Colonic mucosa (tissue), 4 donors: ENCODE results near the gene DECR2. TPM values are rescaled to one million over a fixed set of nuclear protein-coding genes. Genes with fewer than 3 reads are reported as not detected.
A peak's percentile ranks its signal among the peaks of the same experiment; 100 is the strongest.

Source experiments
- DNase-seq: peaks from one replicate; pipeline ENCODE4 v3.0.0-alpha.2; 2020
- H3K27ac ChIP-seq: fragments of 200-600 bp; one replicate; pipeline ENCODE4 v1.8.0; 2021
- H3K27me3 ChIP-seq: fragments of 200-600 bp; one replicate; pipeline ENCODE4 v1.8.0; 2021
- H3K36me3 ChIP-seq: fragments of 200-600 bp; one replicate; pipeline ENCODE4 v1.8.0; 2021
- H3K4me1 ChIP-seq: fragments of 200-600 bp; one replicate; pipeline ENCODE4 v1.8.0; 2021; ENCODE audit warnings: mild to moderate bottlenecking
- H3K4me3 ChIP-seq: fragments of 200-600 bp; one replicate; pipeline ENCODE4 v1.8.0; 2021
- H3K9ac ChIP-seq, 2 donors: one replicate each; pipeline ENCODE4 v1.7.0; 2013; ENCODE audit warnings: control low read depth in 2 of 2, low read depth in 2 of 2, low read length in 2 of 2
- H3K9me3 ChIP-seq: fragments of 200-600 bp; one replicate; pipeline ENCODE4 v1.8.0; 2021
- CTCF ChIP-seq: fragments of 200-600 bp; IDR thresholded peaks from one replicate; pipeline ENCODE4 v1.8.0; 2022; ENCODE audit warnings: antibody characterized with exemption, mild to moderate bottlenecking
- intact Hi-C: fragments of 100-400 bp; cut with DNase I; formaldehyde crosslinking; loops from one replicate; pipeline ENCODE4 v1.14.1; 2022
- total RNA-seq, 2 donors: library from RNA; stranded (reverse); fragmentation: NEBNext Ultra II Directional in 1 of 2; extraction: Animal tissue kit (Norgen Biotek cat#: 25700) in 1 of 2; gene quantifications; one replicate each; pipeline ENCODE4 v1.2.1, GENCODE V29; 2021
- donor health status: healthy.
- donor health status: DM: no; HTN: no; CAD: no.
- donor health status: DM: no; HTN: no; CAD: no.

The DECR2 gene
- 10 to 100 TPM; 31.3 to 50.2 TPM for total RNA-seq

- intact Hi-C loops, result no loop called here
- H3K4me1 ChIP-seq, result peaks cover under 1% of the 10 kb centered on the region
- TF ChIP-seq CTCF, result no peak
Observed at GRCh38 chr16:401468-402348, at the start of gene DECR2. DECR2 (plus strand) TSS chr16:401885; CDS start chr16:401964, 79 bp downstream.

GRCh38 chr16:352547-353403 is 48.9 kb upstream of the DECR2 start, which contains the start of gene AXIN1:
AXIN1 (minus strand) TSS chr16:352723; CDS start chr16:347025, 5,698 bp downstream.
- peak within 1 kb of the TSS; percentile 75 for H3K4me3 ChIP-seq
- H3K27ac ChIP-seq, result peak within 1 kb of the TSS; percentile 55
- intact Hi-C loops, result no loop called here
- peak; percentile 100 for DNase-seq
- no peaks in the 10 kb centered on the region for H3K27me3 ChIP-seq
- TF ChIP-seq CTCF, result no peak
- H3K4me1 ChIP-seq, result peaks cover 8% of the 10 kb centered on the region
- H3K36me3 ChIP-seq, result no peaks in the 10 kb centered on the region
- H3K9me3 ChIP-seq, result no peaks in the 10 kb centered on the region
- peak within 1 kb of the TSS; percentile 68 to 83 for H3K9ac ChIP-seq

More at GRCh38 chr16:401468-402348, at the start of gene DECR2:
- DNase-seq, result peak; percentile 98
- no peaks in the 10 kb centered on the region for H3K36me3 ChIP-seq
- no peaks in the 10 kb centered on the region for H3K27me3 ChIP-seq
- H3K9ac ChIP-seq, result peak within 1 kb of the TSS; percentile 76 to 96
- peak within 1 kb of the TSS; percentile 55 for H3K4me3 ChIP-seq
- no peaks in the 10 kb centered on the region for H3K9me3 ChIP-seq
- peak within 1 kb of the TSS; percentile 93 for H3K27ac ChIP-seq

- intact Hi-C loops, result no loop called here
- Histone ChIP-seq H3K4me1 (peaks cover 8% of the 10 kb centered on the region), H3K9me3 (no peaks in the 10 kb centered on the region), H3K27me3 (no peaks in the 10 kb centered on the region), H3K27ac (peak overlapping the region; percentile 50), H3K36me3 (no peaks in the 10 kb centered on the region), H3K9ac (peak overlapping the region; percentile 57 to 68), H3K4me3 (peak overlapping the region; percentile 52)
- no peak for TF ChIP-seq CTCF
- no peak for DNase-seq
Observed at GRCh38 chr16:353404-354290, 48.0 kb upstream of the DECR2 start.

- Histone ChIP-seq H3K27me3 (no peaks in the 10 kb centered on the region), H3K4me1 (peaks cover 8% of the 10 kb centered on the region), H3K4me3 (no peak overlapping the region), H3K9ac (peak overlapping the region in 1 of 2 donors; percentile 24), H3K36me3 (no peaks in the 10 kb centered on the region), H3K9me3 (no peaks in the 10 kb centered on the region), H3K27ac (no peak overlapping the region)
- intact Hi-C loops, result no loop called here
- no peak for DNase-seq
- TF ChIP-seq CTCF, result no peak
Observed at GRCh38 chr16:354291-354881, 47.3 kb upstream of the DECR2 start.
